GM21515 (cell line): ENCODE measurements around the gene GSC2.
"Not testable (repeated sequence)": the region's sequence is repeated elsewhere in the genome, so short reads cannot be mapped to it uniquely, and the experiment has no call there.

Source experiments
- ATAC-seq: cut with Tn5 transposase; IDR thresholded peaks from one replicate; pipeline ENCODE4 v1.9.1; 2021; ENCODE audit not compliant: unreplicated experiment

Gene GSC2

GRCh38 chr22:19156109-19156508 is 6.0 kb upstream of the GSC2 start:
- not testable (repeated sequence) for ATAC-seq

- no peak for ATAC-seq
These were observed 3.1 kb upstream of the GSC2 start for GRCh38 chr22:19152942-19153883.

DNA sequence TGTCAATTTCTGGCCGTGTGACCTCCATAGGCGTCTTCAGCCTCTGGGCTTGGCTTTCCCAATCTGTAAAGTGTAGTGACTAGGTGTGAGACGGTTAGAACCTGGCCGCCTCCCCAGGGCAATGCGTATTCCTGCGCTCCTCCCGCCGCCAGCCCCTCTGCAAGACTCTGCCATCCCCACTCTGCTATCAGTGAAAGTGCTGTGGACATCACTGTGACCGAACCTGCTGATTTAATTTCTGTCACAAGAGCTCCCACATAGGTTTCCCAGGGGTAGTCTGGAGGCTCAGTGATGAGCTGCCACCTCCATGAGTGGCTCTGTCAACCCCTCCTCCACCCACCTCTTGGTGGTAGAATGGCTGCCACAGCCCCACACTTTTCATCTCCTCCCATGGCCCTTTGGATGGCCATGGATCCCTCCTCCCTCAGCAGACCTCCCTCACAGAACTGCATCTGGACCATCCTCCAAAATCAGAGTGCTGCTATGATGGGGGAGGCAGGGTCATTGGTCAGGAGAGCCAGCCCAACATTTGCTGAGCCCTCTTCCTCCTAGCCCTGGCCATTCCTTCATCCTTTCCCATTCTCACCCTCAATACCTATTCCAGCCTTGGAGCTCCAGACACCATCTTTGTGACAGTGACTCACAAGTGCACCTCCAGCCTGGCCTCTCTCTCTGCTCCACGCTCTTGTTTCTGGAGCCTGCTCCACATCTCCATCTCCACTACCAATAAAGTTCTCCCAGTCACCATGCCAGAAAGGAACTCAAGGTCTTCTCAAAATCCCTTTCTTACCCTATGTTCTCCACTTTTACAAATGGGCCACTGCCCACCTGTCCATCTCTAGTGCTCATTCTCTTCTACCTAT is 1.5 kb upstream of the GSC2 start:
- no peak for ATAC-seq

DNA sequence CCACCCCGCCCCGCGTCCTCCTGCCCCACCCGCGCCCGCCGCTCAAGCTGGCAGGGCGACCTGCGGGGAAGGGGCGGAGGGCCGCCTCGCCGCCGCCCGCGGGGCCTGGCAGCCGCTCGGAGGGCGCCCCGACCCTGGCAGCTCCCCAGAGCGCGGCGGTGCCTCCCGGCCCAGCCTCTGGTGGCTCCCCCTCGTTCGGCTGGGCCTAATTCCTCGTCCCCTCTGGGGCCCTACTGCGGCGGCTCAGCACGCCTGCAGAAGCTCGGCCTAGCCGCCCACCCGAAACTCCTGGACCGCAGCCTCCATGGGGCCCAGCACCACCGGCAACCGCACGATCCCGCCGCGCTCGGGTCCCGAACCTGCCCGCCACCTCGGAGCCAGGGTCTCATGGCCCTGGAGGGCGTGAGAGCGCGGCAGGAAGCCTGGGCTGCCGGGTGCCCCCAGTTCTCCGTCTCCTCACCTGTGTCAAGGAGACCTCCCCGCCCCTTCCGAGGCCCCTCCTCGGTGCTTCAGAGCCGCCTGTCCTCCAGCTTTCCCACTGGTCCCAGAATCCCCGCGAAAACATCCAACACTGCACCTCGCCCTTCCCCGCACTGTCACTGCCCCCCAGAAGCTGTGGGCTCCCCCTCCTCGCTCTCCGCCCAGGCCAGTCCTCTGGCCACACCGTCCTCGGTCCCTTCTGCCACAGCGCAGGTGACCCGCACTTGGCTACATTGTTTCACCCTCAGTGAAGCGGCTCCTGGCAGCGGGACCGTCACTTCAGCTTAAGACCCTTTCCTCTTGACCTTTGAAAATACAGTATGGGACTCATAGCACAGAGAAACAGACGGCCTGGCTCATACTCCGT is 613 bp upstream of the GSC2 start:
- ATAC-seq, result no peak

DNA sequence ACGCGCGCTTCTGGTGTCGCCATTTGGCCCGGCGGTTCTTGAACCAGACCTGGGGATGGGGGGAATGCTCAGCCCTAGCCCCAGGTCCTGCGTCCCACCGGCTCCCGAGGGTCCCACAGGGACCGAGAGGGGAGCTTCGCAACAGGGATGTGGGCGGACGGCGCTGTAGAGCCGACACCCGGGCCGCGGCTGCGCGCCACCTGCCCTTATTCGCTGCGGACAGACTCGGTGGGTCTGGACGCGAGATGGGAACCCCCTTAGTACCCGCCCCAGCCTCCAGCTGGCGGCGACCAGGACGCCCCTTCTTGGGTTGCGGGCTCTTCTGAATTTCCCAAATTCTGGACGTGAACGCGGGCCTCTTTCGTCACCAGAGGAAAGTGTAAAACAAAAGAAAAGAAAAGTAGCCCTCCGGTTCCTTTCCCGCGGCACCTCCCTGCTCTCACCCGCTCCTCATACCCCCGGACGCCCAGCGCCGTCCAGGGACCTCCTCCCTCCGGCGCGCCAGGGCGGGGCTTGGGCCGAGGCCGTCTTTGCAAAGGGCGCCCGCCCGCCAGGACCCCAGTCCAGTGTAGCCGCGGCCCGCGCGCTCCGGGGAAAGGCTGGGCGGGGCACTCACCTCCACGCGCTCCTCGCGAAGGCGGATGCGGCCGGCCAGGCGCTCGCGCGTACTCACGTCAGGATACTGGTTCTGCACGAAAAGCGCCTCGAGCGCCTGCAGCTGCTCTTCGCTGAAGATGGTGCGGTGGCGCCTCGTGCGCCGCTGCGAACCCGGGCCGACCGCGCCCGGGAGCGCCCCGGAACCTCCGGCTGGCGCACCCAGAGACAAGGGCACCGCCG is 827 bp downstream of the GSC2 start:
- no peak for ATAC-seq

DNA sequence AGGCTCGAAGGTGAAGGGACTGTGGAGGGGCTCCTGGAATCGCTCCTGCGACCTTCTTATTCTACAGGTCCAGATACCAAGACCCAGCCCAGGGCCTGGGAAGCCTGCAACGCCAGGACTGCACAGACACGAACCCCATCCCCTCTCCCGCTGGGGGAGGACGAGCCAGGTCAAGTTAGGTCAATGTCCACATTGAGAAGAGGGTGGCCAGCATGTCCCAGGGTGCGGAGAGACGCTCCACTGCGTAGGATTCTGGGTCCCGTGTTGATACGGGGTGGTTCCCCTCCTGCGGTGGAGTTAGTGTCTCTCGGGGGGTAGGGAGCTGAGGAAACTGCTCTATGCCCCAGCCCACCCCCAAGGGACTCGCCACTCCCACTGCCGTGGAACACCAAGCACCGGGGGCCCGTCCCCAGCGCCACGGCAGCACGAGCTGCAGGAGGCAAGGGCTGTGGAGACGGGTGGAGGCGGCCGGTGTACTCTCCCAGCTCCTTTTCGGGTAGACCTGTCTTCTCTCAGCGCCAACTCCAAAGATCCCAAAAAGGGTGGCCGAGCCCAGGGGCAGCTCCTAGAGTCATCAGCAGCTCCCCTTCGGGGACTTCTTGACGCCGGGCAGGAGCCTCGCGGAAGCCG is 1.6 kb downstream of the GSC2 start:
- no peak for ATAC-seq

DNA sequence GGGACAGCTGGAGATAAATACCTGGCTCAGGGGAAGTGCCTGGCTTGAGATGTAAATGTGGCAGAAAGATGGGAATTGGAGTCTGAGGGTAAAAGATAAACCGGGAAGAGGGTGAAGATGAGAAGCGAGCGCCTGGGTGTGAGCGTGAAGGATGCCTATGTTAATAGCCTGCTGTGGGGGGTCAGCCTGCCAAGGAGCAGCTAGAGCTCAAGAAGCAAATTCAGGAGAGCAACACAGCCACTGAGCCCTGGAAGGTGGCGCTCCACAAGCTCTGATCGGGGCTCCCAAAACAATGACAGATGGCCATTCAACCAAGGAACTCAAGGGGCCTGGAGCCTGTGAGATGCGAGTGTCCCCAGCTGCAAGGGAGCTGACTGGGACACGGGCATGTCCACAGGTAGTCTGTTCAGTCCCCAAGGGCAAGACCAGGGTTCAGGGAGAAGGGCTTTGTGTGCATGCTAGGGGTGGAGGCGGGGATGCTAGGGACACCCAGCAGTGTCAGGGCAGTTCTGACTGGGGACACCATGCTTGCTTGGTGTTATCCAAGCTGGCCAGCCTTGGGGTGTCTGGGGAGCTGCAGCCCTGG is 2.8 kb downstream of the GSC2 start:
- no peak for ATAC-seq

DNA sequence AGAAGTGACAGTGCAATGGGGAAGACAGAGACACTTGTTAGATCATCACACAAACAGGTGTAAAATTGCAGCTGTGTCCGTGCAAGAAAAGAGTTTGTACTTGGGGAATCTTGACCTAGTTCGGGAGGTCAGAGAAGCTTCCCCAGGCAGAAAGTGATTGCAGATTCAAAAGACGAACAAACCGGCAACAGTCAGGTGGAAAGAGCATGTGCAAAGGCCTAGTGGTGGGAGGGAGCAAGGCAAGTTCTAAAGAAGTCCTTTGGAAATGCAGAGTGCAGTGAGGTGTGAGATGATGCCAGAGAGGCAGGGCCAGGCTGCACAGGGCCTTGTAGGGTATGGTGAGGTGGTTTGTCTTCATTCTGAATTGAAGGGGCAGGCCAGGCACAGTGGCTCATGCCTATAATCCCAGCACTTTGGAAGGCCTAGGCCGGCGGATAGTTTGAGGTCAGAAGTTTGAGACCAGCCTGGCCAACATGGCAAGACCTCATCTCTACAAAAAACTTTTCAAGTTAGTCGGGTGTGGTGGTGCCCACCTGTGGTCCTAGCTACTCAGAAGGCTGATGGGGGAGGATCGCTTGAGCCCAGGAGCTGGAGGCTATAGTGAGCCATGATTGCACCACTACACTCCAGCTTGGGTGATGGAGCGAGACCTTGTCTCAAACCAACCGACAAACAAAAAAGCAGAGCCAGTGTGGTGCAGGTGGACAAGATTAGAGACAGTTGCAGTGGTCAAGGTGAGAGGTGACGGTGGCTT is 3.7 kb downstream of the GSC2 start:
- ATAC-seq, result no peak

- ATAC-seq, result no peak
These were observed 6.1 kb downstream of the GSC2 start for GRCh38 chr22:19143967-19144400.

DNA sequence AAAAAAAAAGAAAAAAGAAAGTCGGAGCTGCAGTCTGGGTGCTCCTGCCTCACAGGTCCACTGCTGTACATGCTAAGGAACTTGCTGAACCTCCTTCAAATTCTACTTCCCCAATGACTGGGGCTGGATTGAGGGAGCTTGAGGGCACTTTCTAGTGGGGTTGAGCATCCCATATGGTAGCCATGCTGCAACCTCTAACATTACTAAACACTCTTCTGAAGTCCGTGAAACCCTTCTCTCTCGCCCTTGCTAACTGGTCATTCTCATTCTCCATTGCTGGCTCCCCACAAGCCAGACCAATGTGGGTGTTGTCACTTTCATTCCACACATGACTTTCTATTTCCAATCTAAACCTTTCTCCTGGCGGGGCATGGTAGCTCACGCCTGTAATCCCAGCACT is 6.9 kb downstream of the GSC2 start:
- ATAC-seq, result no peak

- ATAC-seq, result no peak
These were observed 7.7 kb downstream of the GSC2 start for GRCh38 chr22:19142394-19142793.

GRCh38 chr22:19139974-19140373 is 10.1 kb downstream of the GSC2 start:
- no peak for ATAC-seq

- no peak for ATAC-seq
These were observed 11.1 kb downstream of the GSC2 start for GRCh38 chr22:19139001-19139356.

DNA sequence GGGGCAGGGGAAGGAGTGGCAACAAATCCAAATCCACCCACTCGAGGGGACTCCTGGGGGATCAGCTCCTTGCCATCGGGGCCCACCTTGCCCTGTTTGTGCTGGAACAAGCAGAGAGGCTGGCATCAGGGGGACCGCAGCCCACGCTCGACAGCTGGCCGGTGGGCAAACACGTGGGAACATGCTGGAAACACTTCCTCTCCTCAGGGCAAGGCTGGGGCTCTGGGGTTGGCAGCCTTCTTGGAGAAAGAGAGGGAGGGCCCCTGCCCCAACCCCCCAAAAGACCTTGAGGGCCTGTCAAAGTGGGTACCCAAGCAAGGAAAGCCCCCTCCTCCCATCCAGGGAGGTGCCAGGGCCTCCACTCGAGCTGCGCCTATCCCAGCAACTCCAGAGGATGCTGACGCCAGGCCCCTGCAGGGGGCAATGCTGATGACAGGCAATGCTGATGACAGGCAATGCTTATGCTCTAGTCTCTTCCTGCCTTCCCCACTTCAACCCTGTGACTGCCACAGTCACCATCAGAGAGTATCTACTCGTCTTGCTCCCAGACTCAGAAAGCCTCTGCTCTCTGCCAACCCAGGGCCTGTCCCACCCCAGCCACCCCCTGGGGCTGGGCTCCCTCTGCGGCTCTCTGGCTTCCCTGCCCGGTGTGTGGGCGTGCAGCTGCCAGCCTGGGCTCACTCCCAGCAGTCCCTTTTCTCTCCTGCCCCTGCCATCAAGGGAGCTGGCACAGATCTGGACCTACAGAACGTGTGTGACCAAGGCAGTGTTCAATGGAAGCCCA is 11.7 kb downstream of the GSC2 start:
- no peak for ATAC-seq

- no peak for ATAC-seq
These were observed 12.5 kb downstream of the GSC2 start for GRCh38 chr22:19137384-19138216.

DNA sequence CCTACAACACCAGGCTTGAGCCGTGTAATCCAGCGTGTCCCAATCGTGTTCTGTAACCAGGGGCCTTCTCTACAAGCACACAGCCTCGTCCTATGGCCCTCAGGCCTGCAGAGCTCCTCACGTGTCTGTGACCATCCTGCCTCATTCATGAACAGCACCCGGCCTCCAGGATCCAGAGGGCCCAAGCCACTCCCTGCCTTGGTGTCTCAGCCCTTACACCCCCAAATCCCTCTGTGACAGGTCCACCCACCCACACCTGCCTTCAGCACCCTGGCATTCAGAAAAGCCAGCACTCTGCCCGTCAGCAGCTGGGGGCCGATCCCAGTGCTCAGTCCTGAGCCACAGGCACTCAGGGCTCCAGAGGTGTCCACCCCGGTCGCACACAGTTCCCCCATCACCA is 13.2 kb downstream of the GSC2 start:
- no peak for ATAC-seq

- no peak for ATAC-seq
These were observed 15.2 kb downstream of the GSC2 start for GRCh38 chr22:19134874-19135273.
